BJ (cell line): ENCODE results near the gene RASGRP4. TPM values are rescaled to one million over a fixed set of nuclear protein-coding genes. Genes with fewer than 3 reads are reported as not detected.

ENCODE experiments used
- CTCF ChIA-PET: fragments of 350-600 bp; formaldehyde crosslinking; extraction: SDS; loops from one replicate; lab custom pipeline; 2021; ENCODE audit warnings: antibody characterized with exemption, inconsistent platforms; lab: Yijun Ruan, JAX
- POLR2A ChIA-PET: fragments of 300-600 bp; sonication (Branson Sonifier 250); formaldehyde crosslinking; extraction: SDS; loops from one replicate; lab custom pipeline; 2021; ENCODE audit warnings: antibody characterized with exemption; lab: Charles Lee
- DNase-seq: peaks from one replicate; pipeline ENCODE4 v3.0.0-alpha.2; 2011; ENCODE audit warnings: low read depth
- H3K27me3 ChIP-seq: 2 replicates; pipeline ENCODE4 v1.6.0; 2011; ENCODE audit warnings: low read length; ENCODE audit not compliant: control insufficient read depth, insufficient read depth
- H3K36me3 ChIP-seq: 2 replicates; pipeline ENCODE4 v1.5.1; 2011; ENCODE audit warnings: low read length; ENCODE audit not compliant: control insufficient read depth, insufficient read depth
- H3K4me3 ChIP-seq: 2 replicates; pipeline ENCODE4 v1.5.1; 2011; ENCODE audit warnings: low read depth, mild to moderate bottlenecking, control low read depth, low read length
- polyA plus RNA-seq: library from polyadenylated mRNA; depleted of rRNA; stranded (reverse); fragments of >200 nt; gene quantifications from 2 replicates; pipeline ENCODE4 v1.2.3, GENCODE V29; 2011
- TF ChIP-seq, protein P1 (sequence below): IDR thresholded peaks from 2 replicates; pipeline ENCODE4 v1.5.1; 2011; ENCODE audit warnings: low read depth, mild to moderate bottlenecking, control low read depth, inconsistent platforms, low read length, moderate library complexity; ENCODE audit not compliant: insufficient read depth

Gene RASGRP4
- polyA plus RNA-seq, 1 experiment = not detected

DNA sequence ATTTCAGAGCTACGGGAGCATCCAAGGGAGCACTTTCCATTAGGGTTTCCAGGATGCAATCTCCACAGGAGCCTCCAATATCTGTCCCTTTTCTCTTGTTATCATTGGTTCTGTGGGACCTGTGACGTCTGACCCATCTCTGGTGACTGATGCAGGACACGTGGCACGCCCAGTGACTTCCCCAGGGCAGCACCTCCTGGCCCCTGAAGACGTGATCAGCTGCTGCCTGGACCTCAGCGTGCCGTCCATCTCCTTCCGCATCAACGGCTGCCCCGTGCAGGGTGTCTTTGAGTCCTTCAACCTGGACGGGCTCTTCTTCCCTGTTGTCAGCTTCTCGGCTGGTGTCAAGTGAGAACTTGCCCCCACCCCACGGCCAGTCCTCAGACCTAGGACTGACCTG lies 33.0 kb upstream of the RASGRP4 start:
- TF ChIP-seq, protein P1, sequence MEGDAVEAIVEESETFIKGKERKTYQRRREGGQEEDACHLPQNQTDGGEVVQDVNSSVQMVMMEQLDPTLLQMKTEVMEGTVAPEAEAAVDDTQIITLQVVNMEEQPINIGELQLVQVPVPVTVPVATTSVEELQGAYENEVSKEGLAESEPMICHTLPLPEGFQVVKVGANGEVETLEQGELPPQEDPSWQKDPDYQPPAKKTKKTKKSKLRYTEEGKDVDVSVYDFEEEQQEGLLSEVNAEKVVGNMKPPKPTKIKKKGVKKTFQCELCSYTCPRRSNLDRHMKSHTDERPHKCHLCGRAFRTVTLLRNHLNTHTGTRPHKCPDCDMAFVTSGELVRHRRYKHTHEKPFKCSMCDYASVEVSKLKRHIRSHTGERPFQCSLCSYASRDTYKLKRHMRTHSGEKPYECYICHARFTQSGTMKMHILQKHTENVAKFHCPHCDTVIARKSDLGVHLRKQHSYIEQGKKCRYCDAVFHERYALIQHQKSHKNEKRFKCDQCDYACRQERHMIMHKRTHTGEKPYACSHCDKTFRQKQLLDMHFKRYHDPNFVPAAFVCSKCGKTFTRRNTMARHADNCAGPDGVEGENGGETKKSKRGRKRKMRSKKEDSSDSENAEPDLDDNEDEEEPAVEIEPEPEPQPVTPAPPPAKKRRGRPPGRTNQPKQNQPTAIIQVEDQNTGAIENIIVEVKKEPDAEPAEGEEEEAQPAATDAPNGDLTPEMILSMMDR = no peak
- CTCF ChIA-PET = no interaction called here
- POLR2A ChIA-PET = no interaction called here

DNA sequence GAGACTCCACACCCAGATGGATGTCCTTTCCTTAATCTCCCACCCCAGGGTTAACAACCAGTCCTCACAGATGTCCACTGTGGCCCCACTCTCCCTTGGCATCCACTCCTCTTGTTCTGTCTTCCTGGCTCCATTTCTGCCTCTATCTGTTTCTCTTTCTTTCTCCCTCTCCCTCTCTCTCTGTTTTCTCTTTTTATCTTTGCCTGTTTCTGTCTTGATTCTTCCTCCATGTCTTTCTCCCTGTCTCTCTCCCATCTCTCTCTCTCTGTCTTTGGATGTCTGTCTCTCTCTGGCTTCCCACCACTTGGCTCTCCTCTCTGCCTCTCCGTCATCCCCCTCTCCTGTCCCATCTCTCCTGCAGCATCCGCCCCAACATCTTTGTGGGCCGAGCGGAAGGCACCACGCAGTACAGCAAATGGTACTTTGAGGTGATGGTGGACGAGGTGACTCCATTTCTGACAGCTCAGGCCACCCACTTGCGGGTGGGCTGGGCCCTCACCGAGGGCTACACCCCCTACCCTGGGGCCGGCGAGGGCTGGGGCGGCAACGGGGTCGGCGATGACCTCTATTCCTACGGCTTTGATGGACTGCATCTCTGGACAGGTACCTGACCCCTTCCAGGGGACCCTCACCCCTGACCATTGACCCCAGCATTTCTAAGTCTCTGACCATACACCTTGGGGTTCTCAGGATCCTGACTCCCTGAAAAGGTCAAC lies 31.8 kb upstream of the RASGRP4 start:
- TF ChIP-seq, protein P1 = no peak
- ChIA-PET POLR2A (no interaction called here), CTCF (no interaction called here)
- Histone ChIP-seq H3K36me3 (no peaks in the 10 kb centered on the region), H3K4me3 (no peak overlapping the region), H3K27me3 (no peaks in the 10 kb centered on the region)
- no peak for DNase-seq

More for the DNA sequence above, 33.0 kb upstream of the RASGRP4 start:
- Histone ChIP-seq H3K4me3 (no peak overlapping the region), H3K27me3 (no peaks in the 10 kb centered on the region), H3K36me3 (no peaks in the 10 kb centered on the region)
- no peak for DNase-seq

DNA sequence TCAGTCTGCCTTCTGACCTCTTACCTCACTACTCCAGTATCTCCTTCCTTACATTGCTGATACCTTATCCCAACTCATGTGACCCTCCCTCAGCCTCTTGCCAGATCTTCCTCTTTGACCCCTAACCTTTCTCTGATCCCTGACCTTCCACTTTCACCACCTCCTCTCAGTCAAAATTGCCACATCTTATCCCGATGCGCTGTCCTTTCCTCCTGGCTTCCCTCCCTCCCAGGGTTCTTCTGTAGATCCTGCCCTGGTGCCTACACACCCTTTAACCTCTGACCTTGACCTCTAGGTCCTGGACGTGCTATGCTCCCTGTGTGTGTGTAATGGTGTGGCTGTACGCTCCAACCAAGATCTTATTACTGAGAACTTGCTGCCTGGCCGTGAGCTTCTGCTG lies 31.2 kb upstream of the RASGRP4 start:
- TF ChIP-seq, protein P1 = no peak

DNA sequence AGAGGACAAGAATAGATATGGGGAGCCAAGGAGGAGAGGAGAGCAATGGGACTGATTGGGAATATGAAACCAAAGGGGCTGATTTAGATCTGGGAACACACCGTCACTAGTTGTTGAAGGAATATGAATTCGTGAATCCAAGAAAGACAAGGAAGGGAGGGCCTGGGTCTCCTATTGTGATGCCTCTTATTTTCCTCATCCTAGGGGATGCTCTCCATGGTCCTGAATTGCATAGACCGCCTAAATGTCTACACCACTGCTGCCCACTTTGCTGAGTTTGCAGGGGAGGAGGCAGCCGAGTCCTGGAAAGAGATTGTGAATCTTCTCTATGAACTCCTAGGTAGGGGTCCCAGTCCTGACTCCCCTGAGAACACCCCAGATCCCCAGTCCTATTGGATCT lies 29.0 kb upstream of the RASGRP4 start:
- POLR2A ChIA-PET = no interaction called here
- Histone ChIP-seq H3K36me3 (no peaks in the 10 kb centered on the region), H3K4me3 (no peak overlapping the region), H3K27me3 (no peaks in the 10 kb centered on the region)
- CTCF ChIA-PET = no interaction called here
- DNase-seq = no peak
- TF ChIP-seq, protein P1 = no peak

More for the DNA sequence above, 31.2 kb upstream of the RASGRP4 start:
- no peaks in the 10 kb centered on the region for H3K36me3 ChIP-seq
- H3K27me3 ChIP-seq = no peaks in the 10 kb centered on the region
- POLR2A ChIA-PET = no interaction called here
- no peak overlapping the region for H3K4me3 ChIP-seq
- CTCF ChIA-PET = no interaction called here
- no peak for DNase-seq

DNA sequence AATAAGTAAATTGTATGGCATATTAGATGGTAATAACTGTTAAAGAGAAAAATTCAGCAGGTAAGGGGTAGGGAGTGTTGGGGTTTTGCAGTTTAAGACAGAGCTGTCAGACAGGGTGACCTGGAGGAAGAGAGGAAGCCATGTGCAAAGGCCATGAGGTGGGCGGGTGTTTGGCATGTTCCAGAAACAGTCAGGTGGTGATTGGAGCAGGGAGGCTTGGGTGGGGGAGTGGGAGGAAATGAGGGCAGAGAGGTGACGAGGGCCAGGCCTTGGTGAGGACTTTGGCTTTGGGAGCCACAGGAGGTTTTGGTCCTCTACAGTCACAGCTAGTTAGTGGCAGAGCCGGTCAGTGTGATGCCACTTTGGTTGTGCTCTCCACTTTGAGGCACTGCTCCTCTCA lies 27.6 kb upstream of the RASGRP4 start:
- TF ChIP-seq, protein P1 = no peak
- no peak for DNase-seq
- no peaks in the 10 kb centered on the region for H3K36me3 ChIP-seq
- CTCF ChIA-PET = interaction anchor here (1.3 kb wide), 1 partner anchor 50 kb away, joined by 5 read pairs; no protein-coding TSS in a partner anchor
- H3K27me3 ChIP-seq = no peaks in the 10 kb centered on the region
- POLR2A ChIA-PET = no interaction called here
- H3K4me3 ChIP-seq = no peak overlapping the region
